ENCODE results near the gene MRPL16.

DNA sequence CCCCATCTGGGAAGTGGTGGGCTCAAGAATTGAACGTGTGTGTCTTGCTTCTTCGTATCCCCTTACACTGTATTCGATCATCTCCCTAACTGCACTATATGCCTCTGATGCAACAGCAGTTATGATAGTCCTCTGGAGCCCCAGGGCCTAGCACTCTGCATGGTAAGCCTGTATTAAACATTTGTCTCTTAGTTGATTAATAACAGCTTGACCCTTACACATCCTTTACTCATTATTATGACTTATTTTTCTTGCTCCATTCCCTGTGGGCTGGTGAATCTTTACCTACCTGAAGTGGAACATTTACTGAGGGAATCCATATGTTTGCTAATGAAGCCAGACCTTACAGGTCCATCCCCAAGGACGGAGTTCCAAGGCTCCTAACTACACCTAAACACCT, 49.8 kb downstream of the MRPL16 start:
- TF ChIP-seq, protein P1, sequence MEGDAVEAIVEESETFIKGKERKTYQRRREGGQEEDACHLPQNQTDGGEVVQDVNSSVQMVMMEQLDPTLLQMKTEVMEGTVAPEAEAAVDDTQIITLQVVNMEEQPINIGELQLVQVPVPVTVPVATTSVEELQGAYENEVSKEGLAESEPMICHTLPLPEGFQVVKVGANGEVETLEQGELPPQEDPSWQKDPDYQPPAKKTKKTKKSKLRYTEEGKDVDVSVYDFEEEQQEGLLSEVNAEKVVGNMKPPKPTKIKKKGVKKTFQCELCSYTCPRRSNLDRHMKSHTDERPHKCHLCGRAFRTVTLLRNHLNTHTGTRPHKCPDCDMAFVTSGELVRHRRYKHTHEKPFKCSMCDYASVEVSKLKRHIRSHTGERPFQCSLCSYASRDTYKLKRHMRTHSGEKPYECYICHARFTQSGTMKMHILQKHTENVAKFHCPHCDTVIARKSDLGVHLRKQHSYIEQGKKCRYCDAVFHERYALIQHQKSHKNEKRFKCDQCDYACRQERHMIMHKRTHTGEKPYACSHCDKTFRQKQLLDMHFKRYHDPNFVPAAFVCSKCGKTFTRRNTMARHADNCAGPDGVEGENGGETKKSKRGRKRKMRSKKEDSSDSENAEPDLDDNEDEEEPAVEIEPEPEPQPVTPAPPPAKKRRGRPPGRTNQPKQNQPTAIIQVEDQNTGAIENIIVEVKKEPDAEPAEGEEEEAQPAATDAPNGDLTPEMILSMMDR (IDR thresholded peaks at IDR 0.05; ENCODE audit: insufficient read depth, low read length, poor library complexity, severe bottlenecking): no peak
- no peak for TF ChIP-seq EZH2phosphoT487 (conservative IDR thresholded peaks at IDR 0.05; ENCODE audit: low read length)
